GM23338 (cell line): Measurements from ENCODE around the gene L1CAM.

ENCODE experiments used
- CREB1 ChIP-seq: fragments of 250-450 bp; sonication (Bioruptor Pico); IDR thresholded peaks from 2 replicates; pipeline ENCODE4 v1.5.0; 2020; ENCODE audit warnings: low read depth, mild to moderate bottlenecking, moderate library complexity
- EZH2 ChIP-seq: fragments of 200-600 bp; sonication (generic); IDR thresholded peaks from one replicate; pipeline ENCODE4 v1.8.0; 2017; ENCODE audit warnings: antibody characterized with exemption, mild to moderate bottlenecking, low read depth; ENCODE audit not compliant: unreplicated experiment
- EZH2phosphoT487 ChIP-seq: fragments of 200-600 bp; sonication (generic); IDR thresholded peaks from one replicate; pipeline ENCODE4 v1.8.1; 2018; ENCODE audit warnings: antibody characterized with exemption; ENCODE audit not compliant: unreplicated experiment
- NANOG ChIP-seq: IDR thresholded peaks from 2 replicates; pipeline ENCODE4 v1.6.1; 2016; ENCODE audit warnings: antibody characterized with exemption, borderline replicate concordance
- POLR2AphosphoS5 ChIP-seq: IDR thresholded peaks from 2 replicates; pipeline ENCODE4 v1.6.1; 2016; ENCODE audit warnings: antibody characterized with exemption, low read depth
- TF ChIP-seq, protein P1 (sequence below), 2 experiments: fragments of 200-600 bp in 1 of 2; sonication (generic) in 1 of 2; conservative IDR thresholded peaks; 2 replicates each; pipeline versions ENCODE4 v1.5.1 to v1.6.1; 2016 to 2017; ENCODE audit warnings: antibody characterized with exemption in 2 of 2, low read depth in 2 of 2, mild to moderate bottlenecking in 2 of 2, moderate library complexity in 1 of 2
- TF ChIP-seq, protein P2 (sequence below): fragments of 250-450 bp; sonication (Bioruptor Pico); IDR thresholded peaks from 2 replicates; pipeline ENCODE4 v1.5.0; 2020; ENCODE audit warnings: mild to moderate bottlenecking, moderate library complexity
- TF ChIP-seq, protein P3 (sequence below): IDR thresholded peaks from 2 replicates; pipeline ENCODE4 v1.6.1; 2016; ENCODE audit warnings: antibody characterized with exemption
- TF ChIP-seq, protein P4 (sequence below): IDR thresholded peaks from one replicate; pipeline ENCODE4 v1.6.1; 2018; ENCODE audit warnings: antibody characterized with exemption; ENCODE audit not compliant: unreplicated experiment

DNA sequence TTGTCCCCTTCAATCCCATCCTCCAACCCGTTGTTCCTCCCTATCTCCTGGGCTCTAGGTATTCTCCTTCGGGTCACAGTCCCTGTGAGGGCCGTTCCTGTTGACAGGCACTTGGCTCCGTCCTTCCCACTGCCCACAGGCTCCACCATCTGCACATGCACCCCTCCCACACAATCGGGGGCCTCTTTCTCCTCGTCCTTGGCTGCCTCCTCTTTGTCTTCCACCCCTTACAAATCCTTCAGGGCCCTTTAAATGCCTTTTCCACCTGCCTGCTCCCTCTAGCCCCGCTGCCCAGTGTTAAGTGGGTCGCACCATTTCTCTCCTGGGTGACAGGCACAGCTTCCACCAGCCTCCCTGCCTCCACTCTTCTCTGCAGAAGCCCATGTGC is 15.8 kb upstream of the L1CAM start:
- no peak for TF ChIP-seq POLR2AphosphoS5
- TF ChIP-seq, protein P1, sequence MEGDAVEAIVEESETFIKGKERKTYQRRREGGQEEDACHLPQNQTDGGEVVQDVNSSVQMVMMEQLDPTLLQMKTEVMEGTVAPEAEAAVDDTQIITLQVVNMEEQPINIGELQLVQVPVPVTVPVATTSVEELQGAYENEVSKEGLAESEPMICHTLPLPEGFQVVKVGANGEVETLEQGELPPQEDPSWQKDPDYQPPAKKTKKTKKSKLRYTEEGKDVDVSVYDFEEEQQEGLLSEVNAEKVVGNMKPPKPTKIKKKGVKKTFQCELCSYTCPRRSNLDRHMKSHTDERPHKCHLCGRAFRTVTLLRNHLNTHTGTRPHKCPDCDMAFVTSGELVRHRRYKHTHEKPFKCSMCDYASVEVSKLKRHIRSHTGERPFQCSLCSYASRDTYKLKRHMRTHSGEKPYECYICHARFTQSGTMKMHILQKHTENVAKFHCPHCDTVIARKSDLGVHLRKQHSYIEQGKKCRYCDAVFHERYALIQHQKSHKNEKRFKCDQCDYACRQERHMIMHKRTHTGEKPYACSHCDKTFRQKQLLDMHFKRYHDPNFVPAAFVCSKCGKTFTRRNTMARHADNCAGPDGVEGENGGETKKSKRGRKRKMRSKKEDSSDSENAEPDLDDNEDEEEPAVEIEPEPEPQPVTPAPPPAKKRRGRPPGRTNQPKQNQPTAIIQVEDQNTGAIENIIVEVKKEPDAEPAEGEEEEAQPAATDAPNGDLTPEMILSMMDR (conservative IDR thresholded peaks at IDR 0.05; ENCODE audit: low read depth in 2 of 2): no peak
- TF ChIP-seq EZH2phosphoT487: no peak
- TF ChIP-seq NANOG: no peak
- TF ChIP-seq CREB1 (CRISPR knock-in tag): no peak
- TF ChIP-seq, protein P2, sequence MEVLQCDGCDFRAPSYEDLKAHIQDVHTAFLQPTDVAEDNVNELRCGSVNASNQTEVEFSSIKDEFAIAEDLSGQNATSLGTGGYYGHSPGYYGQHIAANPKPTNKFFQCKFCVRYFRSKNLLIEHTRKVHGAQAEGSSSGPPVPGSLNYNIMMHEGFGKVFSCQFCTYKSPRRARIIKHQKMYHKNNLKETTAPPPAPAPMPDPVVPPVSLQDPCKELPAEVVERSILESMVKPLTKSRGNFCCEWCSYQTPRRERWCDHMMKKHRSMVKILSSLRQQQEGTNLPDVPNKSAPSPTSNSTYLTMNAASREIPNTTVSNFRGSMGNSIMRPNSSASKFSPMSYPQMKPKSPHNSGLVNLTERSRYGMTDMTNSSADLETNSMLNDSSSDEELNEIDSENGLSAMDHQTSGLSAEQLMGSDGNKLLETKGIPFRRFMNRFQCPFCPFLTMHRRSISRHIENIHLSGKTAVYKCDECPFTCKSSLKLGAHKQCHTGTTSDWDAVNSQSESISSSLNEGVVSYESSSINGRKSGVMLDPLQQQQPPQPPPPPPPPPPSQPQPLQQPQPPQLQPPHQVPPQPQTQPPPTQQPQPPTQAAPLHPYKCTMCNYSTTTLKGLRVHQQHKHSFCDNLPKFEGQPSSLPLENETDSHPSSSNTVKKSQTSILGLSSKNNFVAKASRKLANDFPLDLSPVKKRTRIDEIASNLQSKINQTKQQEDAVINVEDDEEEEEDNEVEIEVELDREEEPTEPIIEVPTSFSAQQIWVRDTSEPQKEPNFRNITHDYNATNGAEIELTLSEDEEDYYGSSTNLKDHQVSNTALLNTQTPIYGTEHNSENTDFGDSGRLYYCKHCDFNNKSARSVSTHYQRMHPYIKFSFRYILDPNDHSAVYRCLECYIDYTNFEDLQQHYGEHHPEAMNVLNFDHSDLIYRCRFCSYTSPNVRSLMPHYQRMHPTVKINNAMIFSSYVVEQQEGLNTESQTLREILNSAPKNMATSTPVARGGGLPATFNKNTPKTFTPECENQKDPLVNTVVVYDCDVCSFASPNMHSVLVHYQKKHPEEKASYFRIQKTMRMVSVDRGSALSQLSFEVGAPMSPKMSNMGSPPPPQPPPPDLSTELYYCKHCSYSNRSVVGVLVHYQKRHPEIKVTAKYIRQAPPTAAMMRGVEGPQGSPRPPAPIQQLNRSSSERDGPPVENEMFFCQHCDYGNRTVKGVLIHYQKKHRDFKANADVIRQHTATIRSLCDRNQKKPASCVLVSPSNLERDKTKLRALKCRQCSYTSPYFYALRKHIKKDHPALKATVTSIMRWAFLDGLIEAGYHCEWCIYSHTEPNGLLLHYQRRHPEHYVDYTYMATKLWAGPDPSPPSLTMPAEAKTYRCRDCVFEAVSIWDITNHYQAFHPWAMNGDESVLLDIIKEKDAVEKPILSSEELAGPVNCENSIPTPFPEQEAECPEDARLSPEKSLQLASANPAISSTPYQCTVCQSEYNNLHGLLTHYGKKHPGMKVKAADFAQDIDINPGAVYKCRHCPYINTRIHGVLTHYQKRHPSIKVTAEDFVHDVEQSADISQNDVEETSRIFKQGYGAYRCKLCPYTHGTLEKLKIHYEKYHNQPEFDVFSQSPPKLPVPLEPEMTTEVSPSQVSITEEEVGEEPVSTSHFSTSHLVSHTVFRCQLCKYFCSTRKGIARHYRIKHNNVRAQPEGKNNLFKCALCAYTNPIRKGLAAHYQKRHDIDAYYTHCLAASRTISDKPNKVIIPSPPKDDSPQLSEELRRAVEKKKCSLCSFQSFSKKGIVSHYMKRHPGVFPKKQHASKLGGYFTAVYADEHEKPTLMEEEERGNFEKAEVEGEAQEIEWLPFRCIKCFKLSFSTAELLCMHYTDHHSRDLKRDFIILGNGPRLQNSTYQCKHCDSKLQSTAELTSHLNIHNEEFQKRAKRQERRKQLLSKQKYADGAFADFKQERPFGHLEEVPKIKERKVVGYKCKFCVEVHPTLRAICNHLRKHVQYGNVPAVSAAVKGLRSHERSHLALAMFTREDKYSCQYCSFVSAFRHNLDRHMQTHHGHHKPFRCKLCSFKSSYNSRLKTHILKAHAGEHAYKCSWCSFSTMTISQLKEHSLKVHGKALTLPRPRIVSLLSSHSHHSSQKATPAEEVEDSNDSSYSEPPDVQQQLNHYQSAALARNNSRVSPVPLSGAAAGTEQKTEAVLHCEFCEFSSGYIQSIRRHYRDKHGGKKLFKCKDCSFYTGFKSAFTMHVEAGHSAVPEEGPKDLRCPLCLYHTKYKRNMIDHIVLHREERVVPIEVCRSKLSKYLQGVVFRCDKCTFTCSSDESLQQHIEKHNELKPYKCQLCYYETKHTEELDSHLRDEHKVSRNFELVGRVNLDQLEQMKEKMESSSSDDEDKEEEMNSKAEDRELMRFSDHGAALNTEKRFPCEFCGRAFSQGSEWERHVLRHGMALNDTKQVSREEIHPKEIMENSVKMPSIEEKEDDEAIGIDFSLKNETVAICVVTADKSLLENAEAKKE (CRISPR knock-in tag): no peak
- TF ChIP-seq, protein P3, sequence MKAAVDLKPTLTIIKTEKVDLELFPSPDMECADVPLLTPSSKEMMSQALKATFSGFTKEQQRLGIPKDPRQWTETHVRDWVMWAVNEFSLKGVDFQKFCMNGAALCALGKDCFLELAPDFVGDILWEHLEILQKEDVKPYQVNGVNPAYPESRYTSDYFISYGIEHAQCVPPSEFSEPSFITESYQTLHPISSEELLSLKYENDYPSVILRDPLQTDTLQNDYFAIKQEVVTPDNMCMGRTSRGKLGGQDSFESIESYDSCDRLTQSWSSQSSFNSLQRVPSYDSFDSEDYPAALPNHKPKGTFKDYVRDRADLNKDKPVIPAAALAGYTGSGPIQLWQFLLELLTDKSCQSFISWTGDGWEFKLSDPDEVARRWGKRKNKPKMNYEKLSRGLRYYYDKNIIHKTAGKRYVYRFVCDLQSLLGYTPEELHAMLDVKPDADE: no peak
- TF ChIP-seq EZH2: no peak
- TF ChIP-seq, protein P4, sequence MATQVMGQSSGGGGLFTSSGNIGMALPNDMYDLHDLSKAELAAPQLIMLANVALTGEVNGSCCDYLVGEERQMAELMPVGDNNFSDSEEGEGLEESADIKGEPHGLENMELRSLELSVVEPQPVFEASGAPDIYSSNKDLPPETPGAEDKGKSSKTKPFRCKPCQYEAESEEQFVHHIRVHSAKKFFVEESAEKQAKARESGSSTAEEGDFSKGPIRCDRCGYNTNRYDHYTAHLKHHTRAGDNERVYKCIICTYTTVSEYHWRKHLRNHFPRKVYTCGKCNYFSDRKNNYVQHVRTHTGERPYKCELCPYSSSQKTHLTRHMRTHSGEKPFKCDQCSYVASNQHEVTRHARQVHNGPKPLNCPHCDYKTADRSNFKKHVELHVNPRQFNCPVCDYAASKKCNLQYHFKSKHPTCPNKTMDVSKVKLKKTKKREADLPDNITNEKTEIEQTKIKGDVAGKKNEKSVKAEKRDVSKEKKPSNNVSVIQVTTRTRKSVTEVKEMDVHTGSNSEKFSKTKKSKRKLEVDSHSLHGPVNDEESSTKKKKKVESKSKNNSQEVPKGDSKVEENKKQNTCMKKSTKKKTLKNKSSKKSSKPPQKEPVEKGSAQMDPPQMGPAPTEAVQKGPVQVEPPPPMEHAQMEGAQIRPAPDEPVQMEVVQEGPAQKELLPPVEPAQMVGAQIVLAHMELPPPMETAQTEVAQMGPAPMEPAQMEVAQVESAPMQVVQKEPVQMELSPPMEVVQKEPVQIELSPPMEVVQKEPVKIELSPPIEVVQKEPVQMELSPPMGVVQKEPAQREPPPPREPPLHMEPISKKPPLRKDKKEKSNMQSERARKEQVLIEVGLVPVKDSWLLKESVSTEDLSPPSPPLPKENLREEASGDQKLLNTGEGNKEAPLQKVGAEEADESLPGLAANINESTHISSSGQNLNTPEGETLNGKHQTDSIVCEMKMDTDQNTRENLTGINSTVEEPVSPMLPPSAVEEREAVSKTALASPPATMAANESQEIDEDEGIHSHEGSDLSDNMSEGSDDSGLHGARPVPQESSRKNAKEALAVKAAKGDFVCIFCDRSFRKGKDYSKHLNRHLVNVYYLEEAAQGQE: no peak
